ENCODE data around the gene TEDC2.

The TEDC2 gene

GRCh38 chr16:2480948-2481347 is 21.0 kb downstream of the TEDC2 start:
- no peak for DNase-seq

- DNase-seq = no peak
Measured at GRCh38 chr16:2481676-2482075, 21.8 kb downstream of the TEDC2 start.

GRCh38 chr16:2482249-2482648 is 22.3 kb downstream of the TEDC2 start:
- no peak for DNase-seq

- no peak for DNase-seq
Measured at GRCh38 chr16:2482708-2483534, 23.0 kb downstream of the TEDC2 start.

- no peak for DNase-seq
Measured at GRCh38 chr16:2483939-2484897, 24.3 kb downstream of the TEDC2 start.

- DNase-seq = no peak
Measured at GRCh38 chr16:2484898-2485508, 25.1 kb downstream of the TEDC2 start.

- DNase-seq = no peak
Measured at GRCh38 chr16:2485811-2486507, 26.1 kb downstream of the TEDC2 start.

- peak; percentile 79 for DNase-seq
Measured at GRCh38 chr16:2486645-2487516, 27.0 kb downstream of the TEDC2 start.

GRCh38 chr16:2487517-2487842 is 27.6 kb downstream of the TEDC2 start:
- no peak for DNase-seq

- no peak for DNase-seq
Measured at GRCh38 chr16:2487903-2488531, 28.1 kb downstream of the TEDC2 start.

- DNase-seq = no peak
Measured at GRCh38 chr16:2489581-2489980, 29.7 kb downstream of the TEDC2 start.

GRCh38 chr16:2490190-2491105 is 30.5 kb downstream of the TEDC2 start:
- no peak for DNase-seq

GRCh38 chr16:2492292-2492691 is 32.4 kb downstream of the TEDC2 start:
- no peak for DNase-seq

GRCh38 chr16:2493605-2494004 is 33.7 kb downstream of the TEDC2 start:
- DNase-seq = no peak

GRCh38 chr16:2494616-2495015 is 34.7 kb downstream of the TEDC2 start:
- no peak for DNase-seq

GRCh38 chr16:2495041-2495440 is 35.1 kb downstream of the TEDC2 start:
- no peak for DNase-seq

- DNase-seq = no peak
Measured at GRCh38 chr16:2496223-2497115, 36.6 kb downstream of the TEDC2 start.

- DNase-seq = no peak
Measured at GRCh38 chr16:2497116-2497630, 37.3 kb downstream of the TEDC2 start.
